Vagina (tissue), 2 donors: ENCODE results near the gene KLHL33. TPM values are rescaled to one million over a fixed set of nuclear protein-coding genes. Genes with fewer than 3 reads are reported as not detected.

Source experiments
- DNase-seq, 2 donors: peaks; one replicate each; pipeline ENCODE4 v3.0.0-alpha.2; 2017; ENCODE audit errors: extremely low spot score in 2 of 2
- H3K27ac ChIP-seq: fragments of 200-600 bp; sonication (generic); one replicate; pipeline ENCODE4 v1.5.1; 2019
- H3K27me3 ChIP-seq: fragments of 200-600 bp; sonication (generic); one replicate; pipeline ENCODE4 v1.5.1; 2019
- H3K36me3 ChIP-seq, 2 donors: fragments of 200-600 bp; sonication (generic); one replicate each; pipeline ENCODE4 v1.5.1; 2017 to 2019
- H3K4me1 ChIP-seq: fragments of 200-600 bp; sonication (generic); one replicate; pipeline ENCODE4 v1.5.1; 2019
- H3K4me3 ChIP-seq, 2 donors: fragments of 200-600 bp; sonication (generic); 1 replicate in 1 of 2; 2 replicates in 1 of 2; pipeline ENCODE4 v1.5.1; 2016 to 2019
- H3K9me3 ChIP-seq: fragments of 200-600 bp; sonication (generic); one replicate; pipeline ENCODE4 v1.5.1; 2019
- POLR2A ChIP-seq, 2 donors: fragments of 450-650 bp; IDR thresholded peaks; one replicate each; pipeline ENCODE4 v1.6.1; 2017; ENCODE audit warnings: antibody characterized with exemption in 2 of 2, mild to moderate bottlenecking in 2 of 2, moderate library complexity in 2 of 2
- POLR2AphosphoS5 ChIP-seq, 2 donors: sonication (generic); formaldehyde crosslinking; IDR thresholded peaks; one replicate each; pipeline ENCODE4 v1.9.0; 2017; ENCODE audit warnings: antibody characterized with exemption in 2 of 2, mild to moderate bottlenecking in 2 of 2, low read depth in 1 of 2; ENCODE audit not compliant: insufficient read depth in 1 of 2
- intact Hi-C: fragments of 100-400 bp; cut with DNase I; formaldehyde crosslinking; loops from one replicate; pipeline ENCODE4 v1.15.1; 2023
- total RNA-seq: library from RNA; depleted of rRNA; stranded (reverse); fragments of >200 nt; gene quantifications from one replicate; pipeline ENCODE4 v1.2.3, GENCODE V29; 2016
- TF ChIP-seq, protein P1 (sequence below), 3 experiments: fragments of 450-650 bp in 2 of 3; fragments of 200-600 bp in 1 of 3; sonication (generic) in 1 of 3; IDR thresholded peaks; one replicate each; pipeline ENCODE4 v1.5.1; 2017 to 2019; ENCODE audit warnings: antibody characterized with exemption in 3 of 3, mild to moderate bottlenecking in 2 of 3, moderate library complexity in 2 of 3

The KLHL33 gene
- total RNA-seq, 1 donor from 2014 or later, result 1.2 TPM

DNA sequence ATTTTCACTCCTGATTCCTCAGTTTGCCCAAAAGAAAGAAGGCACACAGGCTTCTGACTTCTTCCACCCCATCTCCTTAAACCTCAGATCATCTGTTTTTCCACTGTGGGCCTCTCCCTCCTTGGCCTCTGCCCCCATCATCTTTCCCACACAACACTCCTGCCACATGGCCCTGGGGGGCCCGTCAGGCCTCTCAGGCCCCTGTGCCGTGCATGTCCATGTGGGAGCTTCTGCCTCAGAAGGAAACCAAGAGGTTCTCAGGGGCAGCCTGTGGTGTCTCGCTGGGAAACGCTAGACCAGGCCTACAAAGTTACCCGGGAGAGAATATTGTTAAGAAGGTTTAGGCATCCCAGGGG, 8.0 kb downstream of the KLHL33 start:
- TF ChIP-seq, protein P1, sequence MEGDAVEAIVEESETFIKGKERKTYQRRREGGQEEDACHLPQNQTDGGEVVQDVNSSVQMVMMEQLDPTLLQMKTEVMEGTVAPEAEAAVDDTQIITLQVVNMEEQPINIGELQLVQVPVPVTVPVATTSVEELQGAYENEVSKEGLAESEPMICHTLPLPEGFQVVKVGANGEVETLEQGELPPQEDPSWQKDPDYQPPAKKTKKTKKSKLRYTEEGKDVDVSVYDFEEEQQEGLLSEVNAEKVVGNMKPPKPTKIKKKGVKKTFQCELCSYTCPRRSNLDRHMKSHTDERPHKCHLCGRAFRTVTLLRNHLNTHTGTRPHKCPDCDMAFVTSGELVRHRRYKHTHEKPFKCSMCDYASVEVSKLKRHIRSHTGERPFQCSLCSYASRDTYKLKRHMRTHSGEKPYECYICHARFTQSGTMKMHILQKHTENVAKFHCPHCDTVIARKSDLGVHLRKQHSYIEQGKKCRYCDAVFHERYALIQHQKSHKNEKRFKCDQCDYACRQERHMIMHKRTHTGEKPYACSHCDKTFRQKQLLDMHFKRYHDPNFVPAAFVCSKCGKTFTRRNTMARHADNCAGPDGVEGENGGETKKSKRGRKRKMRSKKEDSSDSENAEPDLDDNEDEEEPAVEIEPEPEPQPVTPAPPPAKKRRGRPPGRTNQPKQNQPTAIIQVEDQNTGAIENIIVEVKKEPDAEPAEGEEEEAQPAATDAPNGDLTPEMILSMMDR (IDR thresholded peaks at IDR 0.05), result no peak
- TF ChIP-seq POLR2A (IDR thresholded peaks at IDR 0.05) (no peak), POLR2AphosphoS5 (IDR thresholded peaks at IDR 0.05; ENCODE audit: insufficient read depth in 1 of 2, low read depth in 1 of 2) (no peak)
- H3K9me3 ChIP-seq, result no peaks in the 10 kb centered on the region
- peaks cover 9% of the 10 kb centered on the region for H3K4me1 ChIP-seq
- intact Hi-C loops, result no loop called here
- no peak for DNase-seq
- H3K36me3 ChIP-seq, result no peaks in the 10 kb centered on the region
- no peak overlapping the region for H3K4me3 ChIP-seq
- H3K27me3 ChIP-seq, result no peaks in the 10 kb centered on the region
- no peak overlapping the region for H3K27ac ChIP-seq

DNA sequence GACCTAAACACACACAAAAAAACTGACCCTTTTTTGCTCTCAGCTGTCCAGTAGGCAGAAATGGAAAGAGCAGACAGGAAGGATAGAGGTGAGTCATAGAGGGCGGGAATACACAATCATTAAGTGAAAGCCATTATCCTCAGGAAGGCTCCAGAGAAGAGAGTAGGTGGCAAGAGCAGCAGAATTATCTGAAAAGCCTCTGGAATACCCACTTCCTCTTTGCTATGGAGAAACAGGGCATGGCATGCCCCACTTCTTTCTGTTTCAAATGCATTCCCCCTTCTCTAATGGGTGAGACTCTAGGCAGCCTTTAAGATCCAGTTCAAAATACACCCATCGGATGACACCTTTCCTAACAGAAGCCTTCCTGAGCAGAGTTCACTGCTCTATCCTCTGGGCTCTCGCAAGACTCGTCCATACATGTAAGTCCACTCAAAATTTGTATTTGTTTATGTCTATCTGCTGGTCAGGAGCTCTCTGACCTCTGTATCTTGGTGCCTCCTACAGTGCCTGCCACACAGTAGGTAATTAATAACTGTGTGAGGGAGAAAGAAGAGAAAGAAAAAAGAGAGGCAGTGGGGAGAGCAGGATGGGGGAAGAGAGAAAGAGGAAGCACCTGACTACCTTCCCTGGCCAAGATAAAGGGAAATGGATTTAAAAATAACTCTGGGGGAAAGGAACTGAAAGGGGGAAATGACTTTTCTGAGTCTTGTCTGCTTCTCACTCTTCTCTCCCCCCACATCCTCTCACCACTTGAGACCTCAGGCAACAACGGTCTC, 8.5 kb downstream of the KLHL33 start:
- Histone ChIP-seq H3K36me3 (no peaks in the 10 kb centered on the region), H3K27ac (no peak overlapping the region), H3K27me3 (no peaks in the 10 kb centered on the region), H3K4me3 (no peak overlapping the region), H3K4me1 (peaks cover 9% of the 10 kb centered on the region), H3K9me3 (no peaks in the 10 kb centered on the region)
- intact Hi-C loops, result no loop called here
- TF ChIP-seq POLR2A (IDR thresholded peaks at IDR 0.05), result no peak
- TF ChIP-seq POLR2AphosphoS5 (IDR thresholded peaks at IDR 0.05; ENCODE audit: insufficient read depth in 1 of 2, low read depth in 1 of 2), result no peak
- TF ChIP-seq, protein P1 (IDR thresholded peaks at IDR 0.05), result no peak
- no peak for DNase-seq

DNA sequence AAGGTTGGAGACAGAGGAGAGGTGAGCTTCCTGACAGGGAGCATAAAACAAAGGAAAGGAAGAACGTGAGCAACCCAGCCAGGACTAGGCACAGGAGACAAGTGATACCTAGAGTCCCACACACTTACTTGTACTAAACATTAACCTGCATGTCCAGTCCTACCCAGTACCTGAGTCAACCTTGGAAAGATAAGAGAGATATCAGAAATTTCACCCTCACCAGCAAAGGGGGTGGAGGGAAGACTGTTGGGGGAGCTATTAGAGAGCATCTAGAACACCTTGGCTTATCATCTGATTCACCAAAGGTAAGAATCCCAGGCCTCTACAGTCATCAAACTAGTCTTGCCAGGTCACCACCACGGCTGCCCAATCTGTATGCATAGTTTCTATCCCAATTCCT, 11.1 kb downstream of the KLHL33 start:
- Histone ChIP-seq H3K4me3 (no peak overlapping the region), H3K27me3 (no peaks in the 10 kb centered on the region), H3K9me3 (no peaks in the 10 kb centered on the region), H3K27ac (no peak overlapping the region), H3K36me3 (no peaks in the 10 kb centered on the region), H3K4me1 (peaks cover 2% of the 10 kb centered on the region)
- DNase-seq, result no peak
- intact Hi-C loops, result no loop called here
- TF ChIP-seq, protein P1 (IDR thresholded peaks at IDR 0.05), result no peak
- TF ChIP-seq POLR2A (IDR thresholded peaks at IDR 0.05) (no peak), POLR2AphosphoS5 (IDR thresholded peaks at IDR 0.05; ENCODE audit: insufficient read depth in 1 of 2, low read depth in 1 of 2) (no peak)

DNA sequence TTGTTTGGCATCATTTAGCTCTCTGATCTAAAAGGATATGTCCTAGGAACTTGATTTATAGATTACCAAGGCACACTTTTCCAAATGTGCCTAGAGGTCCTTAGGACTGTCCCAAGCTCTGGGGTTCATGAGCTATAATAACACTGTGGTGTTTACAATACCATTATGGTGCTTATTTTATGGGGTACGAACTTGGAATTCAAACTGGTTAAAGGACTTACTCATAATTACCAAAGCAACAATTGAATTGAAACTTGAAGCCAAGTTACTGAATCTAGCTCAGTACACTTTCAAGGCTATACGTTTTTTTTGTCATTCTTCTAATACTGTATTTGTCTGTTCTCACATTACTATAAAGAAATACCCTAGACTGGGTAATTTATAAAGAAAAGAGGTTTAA, 13.1 kb downstream of the KLHL33 start:
- H3K9me3 ChIP-seq, result no peaks in the 10 kb centered on the region
- no peak for DNase-seq
- intact Hi-C loops, result no loop called here

DNA sequence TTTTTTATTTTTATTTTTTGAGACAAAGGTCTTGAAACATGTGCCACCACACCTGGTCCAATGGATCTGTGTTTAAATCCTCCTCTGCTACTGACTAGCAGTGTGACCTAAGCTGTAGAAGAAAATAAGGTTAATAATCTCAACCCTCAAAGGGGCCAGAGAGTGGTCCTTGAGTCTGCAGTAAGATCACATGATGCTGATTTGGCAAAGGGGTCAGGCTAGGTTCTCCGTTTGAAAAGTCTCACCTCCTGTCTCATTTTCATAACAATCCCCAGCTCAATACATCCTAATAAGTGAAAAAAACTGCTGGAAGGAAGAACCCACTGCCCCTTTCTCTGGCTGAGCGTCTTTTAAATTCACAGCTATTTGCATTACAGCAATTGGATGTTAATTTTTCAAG, 14.7 kb downstream of the KLHL33 start:
- intact Hi-C loops, result no loop called here
- no peak for DNase-seq
- H3K4me3 ChIP-seq, result no peak overlapping the region

More for the DNA sequence above, 13.1 kb downstream of the KLHL33 start:
- Histone ChIP-seq H3K4me1 (no peaks in the 10 kb centered on the region), H3K27ac (no peak overlapping the region), H3K4me3 (no peak overlapping the region), H3K36me3 (no peaks in the 10 kb centered on the region), H3K27me3 (no peaks in the 10 kb centered on the region)
- TF ChIP-seq, protein P1 (IDR thresholded peaks at IDR 0.05), result no peak
- TF ChIP-seq POLR2AphosphoS5 (IDR thresholded peaks at IDR 0.05; ENCODE audit: insufficient read depth in 1 of 2, low read depth in 1 of 2), result no peak
- TF ChIP-seq POLR2A (IDR thresholded peaks at IDR 0.05), result no peak

More for the DNA sequence above, 14.7 kb downstream of the KLHL33 start:
- TF ChIP-seq POLR2A (IDR thresholded peaks at IDR 0.05) (no peak), POLR2AphosphoS5 (IDR thresholded peaks at IDR 0.05; ENCODE audit: insufficient read depth in 1 of 2, low read depth in 1 of 2) (no peak)
- TF ChIP-seq, protein P1 (IDR thresholded peaks at IDR 0.05), result no peak
- no peaks in the 10 kb centered on the region for H3K27me3 ChIP-seq
- no peak overlapping the region for H3K27ac ChIP-seq
- no peaks in the 10 kb centered on the region for H3K4me1 ChIP-seq
- no peaks in the 10 kb centered on the region for H3K9me3 ChIP-seq
- no peaks in the 10 kb centered on the region for H3K36me3 ChIP-seq
